Gastroesophageal sphincter (tissue), 3 donors: ENCODE results near the gene MRPL49.

Experiments
- EP300 ChIP-seq: sonication (generic); formaldehyde crosslinking; IDR thresholded peaks from one replicate; pipeline ENCODE4 v1.6.1; 2017; ENCODE audit warnings: antibody characterized with exemption, mild to moderate bottlenecking
- POLR2A ChIP-seq, 2 donors: fragments of 450-650 bp; IDR thresholded peaks; one replicate each; pipeline ENCODE4 v1.6.1; 2017; ENCODE audit warnings: antibody characterized with exemption in 2 of 2, mild to moderate bottlenecking in 2 of 2, moderate library complexity in 1 of 2
- POLR2AphosphoS5 ChIP-seq: sonication (generic); formaldehyde crosslinking; IDR thresholded peaks from one replicate; pipeline ENCODE4 v1.6.1; 2017; ENCODE audit warnings: antibody characterized with exemption
- TF ChIP-seq, protein P1 (sequence below), 4 experiments: fragments of 200-600 bp in 2 of 4; fragments of 450-650 bp in 2 of 4; sonication (generic) in 1 of 4; IDR thresholded peaks; one replicate each; pipeline ENCODE4 v1.5.1; 2017 to 2019; ENCODE audit warnings: antibody characterized with exemption in 4 of 4, mild to moderate bottlenecking in 2 of 4, moderate library complexity in 2 of 4

DNA sequence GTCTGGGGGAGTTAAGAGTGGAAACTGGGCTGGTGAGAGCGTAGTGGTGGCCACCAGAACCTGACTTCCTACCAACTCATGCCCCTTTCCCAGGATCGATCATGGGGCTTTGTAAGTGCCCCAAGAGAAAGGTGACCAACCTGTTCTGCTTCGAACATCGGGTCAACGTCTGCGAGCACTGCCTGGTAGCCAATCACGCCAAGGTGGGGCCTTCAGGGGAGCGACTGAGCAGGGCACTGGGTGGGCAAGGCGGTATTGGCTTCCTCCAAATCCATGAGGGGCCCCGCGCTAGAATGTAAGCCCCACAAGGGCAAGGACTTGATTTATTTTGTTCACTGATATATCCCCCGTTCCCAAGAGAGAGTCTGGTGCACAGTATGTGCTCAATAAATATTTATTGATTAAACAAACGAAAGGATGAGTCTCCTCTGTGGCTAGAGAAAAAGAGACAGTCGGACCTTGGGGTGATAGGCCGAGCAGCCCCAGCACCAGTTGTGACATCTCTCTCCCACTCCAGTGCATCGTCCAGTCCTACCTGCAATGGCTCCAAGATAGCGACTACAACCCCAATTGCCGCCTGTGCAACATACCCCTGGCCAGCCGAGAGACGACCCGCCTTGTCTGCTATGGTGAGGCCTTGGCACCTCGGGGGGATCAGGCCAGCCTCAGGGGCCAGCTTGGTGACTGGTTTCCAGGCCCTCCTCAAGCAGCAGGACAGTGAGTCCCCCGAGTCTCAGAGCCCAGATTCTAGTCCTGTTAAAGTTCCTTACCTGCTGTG, 37.3 kb upstream of the MRPL49 start:
- TF ChIP-seq, protein P1, sequence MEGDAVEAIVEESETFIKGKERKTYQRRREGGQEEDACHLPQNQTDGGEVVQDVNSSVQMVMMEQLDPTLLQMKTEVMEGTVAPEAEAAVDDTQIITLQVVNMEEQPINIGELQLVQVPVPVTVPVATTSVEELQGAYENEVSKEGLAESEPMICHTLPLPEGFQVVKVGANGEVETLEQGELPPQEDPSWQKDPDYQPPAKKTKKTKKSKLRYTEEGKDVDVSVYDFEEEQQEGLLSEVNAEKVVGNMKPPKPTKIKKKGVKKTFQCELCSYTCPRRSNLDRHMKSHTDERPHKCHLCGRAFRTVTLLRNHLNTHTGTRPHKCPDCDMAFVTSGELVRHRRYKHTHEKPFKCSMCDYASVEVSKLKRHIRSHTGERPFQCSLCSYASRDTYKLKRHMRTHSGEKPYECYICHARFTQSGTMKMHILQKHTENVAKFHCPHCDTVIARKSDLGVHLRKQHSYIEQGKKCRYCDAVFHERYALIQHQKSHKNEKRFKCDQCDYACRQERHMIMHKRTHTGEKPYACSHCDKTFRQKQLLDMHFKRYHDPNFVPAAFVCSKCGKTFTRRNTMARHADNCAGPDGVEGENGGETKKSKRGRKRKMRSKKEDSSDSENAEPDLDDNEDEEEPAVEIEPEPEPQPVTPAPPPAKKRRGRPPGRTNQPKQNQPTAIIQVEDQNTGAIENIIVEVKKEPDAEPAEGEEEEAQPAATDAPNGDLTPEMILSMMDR (IDR thresholded peaks at IDR 0.05), result no peak
- no peak for TF ChIP-seq POLR2AphosphoS5
- no peak for TF ChIP-seq EP300
- no peak for TF ChIP-seq POLR2A (IDR thresholded peaks at IDR 0.05)
